H9 (cell line): ENCODE measurements around the gene DUSP6. TPM values are rescaled to one million over a fixed set of nuclear protein-coding genes. Genes with fewer than 3 reads are reported as not detected.

ENCODE experiments used
- DNase-seq: peaks from one replicate; pipeline ENCODE4 v3.0.0-alpha.2; 2017
- H2AFZ ChIP-seq: one replicate; pipeline ENCODE4 v1.6.1; 2013; ENCODE audit warnings: mild to moderate bottlenecking, low read length, control low read depth, moderate library complexity
- H2AK5ac ChIP-seq: 2 replicates; pipeline ENCODE4 v1.6.1; 2013; ENCODE audit warnings: low read length, control low read depth, mixed read lengths; ENCODE audit not compliant: insufficient read length
- H2BK120ac ChIP-seq: one replicate; pipeline ENCODE4 v1.6.1; 2013; ENCODE audit warnings: low read depth, mild to moderate bottlenecking, low read length, control low read depth, inconsistent platforms; ENCODE audit not compliant: poor library complexity, severe bottlenecking
- H2BK12ac ChIP-seq: 2 replicates; pipeline ENCODE4 v1.6.1; 2013; ENCODE audit warnings: low read length, control low read depth, mixed read lengths, low read depth; ENCODE audit not compliant: insufficient read length
- H2BK15ac ChIP-seq: 2 replicates; pipeline ENCODE4 v1.6.1; 2013; ENCODE audit warnings: low read depth, low read length, control low read depth
- H2BK20ac ChIP-seq: one replicate; pipeline ENCODE4 v1.6.1; 2013; ENCODE audit warnings: low read depth, mild to moderate bottlenecking, low read length, control low read depth, inconsistent platforms; ENCODE audit not compliant: poor library complexity, severe bottlenecking
- H2BK5ac ChIP-seq: 2 replicates; pipeline ENCODE4 v1.6.1; 2013; ENCODE audit warnings: low read length, control low read depth, mixed read lengths; ENCODE audit not compliant: insufficient read length
- H3K14ac ChIP-seq: 2 replicates; pipeline ENCODE4 v1.6.1; 2013; ENCODE audit warnings: low read length, control low read depth; ENCODE audit not compliant: insufficient read depth
- H3K18ac ChIP-seq: 2 replicates; pipeline ENCODE4 v1.6.1; 2013; ENCODE audit warnings: low read depth, mild to moderate bottlenecking, mixed read lengths, low read length, control low read depth; ENCODE audit not compliant: insufficient read length
- H3K23ac ChIP-seq: 2 replicates; pipeline ENCODE4 v1.6.1; 2013; ENCODE audit warnings: low read length, control low read depth, mixed read lengths, low read depth; ENCODE audit not compliant: insufficient read length
- H3K23me2 ChIP-seq: 2 replicates; pipeline ENCODE4 v1.6.1; 2013; ENCODE audit warnings: low read depth, mild to moderate bottlenecking, mixed read lengths, low read length, control low read depth; ENCODE audit not compliant: insufficient read length, poor library complexity, severe bottlenecking
- H3K27ac ChIP-seq: 2 replicates; pipeline ENCODE4 v1.5.1; 2013; ENCODE audit warnings: low read length, control low read depth, mixed read lengths, low read depth; ENCODE audit not compliant: insufficient read length
- H3K27me3 ChIP-seq: 2 replicates; pipeline ENCODE4 v1.6.1; 2013; ENCODE audit warnings: low read length, control low read depth, inconsistent platforms; ENCODE audit not compliant: insufficient read depth
- H3K4ac ChIP-seq: 2 replicates; pipeline ENCODE4 v1.6.1; 2013; ENCODE audit warnings: low read depth, mild to moderate bottlenecking, control low read depth, inconsistent platforms, low read length, moderate library complexity
- H3K4me1 ChIP-seq: 2 replicates; pipeline ENCODE4 v1.6.1; 2013; ENCODE audit warnings: low read length, control low read depth, inconsistent platforms; ENCODE audit not compliant: insufficient read depth
- H3K4me2 ChIP-seq: 2 replicates; pipeline ENCODE4 v1.6.1; 2013; ENCODE audit warnings: low read length, control low read depth, mixed read lengths; ENCODE audit not compliant: insufficient read length, insufficient read depth
- H3K56ac ChIP-seq: 2 replicates; pipeline ENCODE4 v1.6.1; 2013; ENCODE audit warnings: low read depth, mild to moderate bottlenecking, mixed read lengths, low read length, control low read depth; ENCODE audit not compliant: insufficient read length
- H3K79me1 ChIP-seq: 2 replicates; pipeline ENCODE4 v1.6.1; 2013; ENCODE audit warnings: low read depth, mild to moderate bottlenecking, moderate library complexity, low read length, control low read depth, inconsistent platforms; ENCODE audit not compliant: insufficient read depth, poor library complexity, severe bottlenecking
- H3K79me2 ChIP-seq: 2 replicates; pipeline ENCODE4 v1.6.1; 2013; ENCODE audit warnings: low read length, control low read depth, inconsistent platforms; ENCODE audit not compliant: insufficient read depth
- H3K9ac ChIP-seq: 2 replicates; pipeline ENCODE4 v1.6.1; 2013; ENCODE audit warnings: low read length, control low read depth, mixed read lengths; ENCODE audit not compliant: insufficient read length; ENCODE audit errors: extremely low read depth
- H3K9me3 ChIP-seq: one replicate; pipeline ENCODE4 v1.6.1; 2013; ENCODE audit warnings: low read depth, low read length, inconsistent platforms; ENCODE audit not compliant: control insufficient read depth
- H3T11ph ChIP-seq: one replicate; pipeline ENCODE4 v1.6.1; 2013; ENCODE audit warnings: mild to moderate bottlenecking, low read length, control low read depth, inconsistent platforms
- H4K20me1 ChIP-seq: one replicate; pipeline ENCODE4 v1.6.1; 2013; ENCODE audit not compliant: control insufficient read depth, insufficient read length, insufficient read depth
- H4K5ac ChIP-seq: 2 replicates; pipeline ENCODE4 v1.6.1; 2013; ENCODE audit warnings: low read depth, mild to moderate bottlenecking, mixed read lengths, low read length, control low read depth; ENCODE audit not compliant: insufficient read length
- H4K8ac ChIP-seq: replicated peaks from 2 replicates; pipeline ENCODE4 v1.6.1; 2013; ENCODE audit warnings: low read length, control low read depth, mixed read lengths, low read depth; ENCODE audit not compliant: insufficient read length
- H4K91ac ChIP-seq: 2 replicates; pipeline ENCODE4 v1.6.1; 2013; ENCODE audit warnings: low read depth, mild to moderate bottlenecking, moderate library complexity, mixed read lengths, low read length, control low read depth; ENCODE audit not compliant: insufficient read length
- H3K27ac Mint-ChIP-seq, 3 experiments: 2 replicates in 2 of 3; 3 replicates in 1 of 3; pipeline ENCODE4 v1.8.0; 2020 to 2021; ENCODE audit warnings: mixed read lengths in 3 of 3, mild to moderate bottlenecking in 1 of 3, moderate library complexity in 1 of 3
- H3K27me3 Mint-ChIP-seq: 2 replicates; pipeline ENCODE4 v1.8.0; 2021; ENCODE audit warnings: low read depth, mild to moderate bottlenecking, moderate library complexity, mixed read lengths
- H3K36me3 Mint-ChIP-seq, 3 experiments: 2 replicates in 2 of 3; 3 replicates in 1 of 3; pipeline ENCODE4 v1.8.0; 2020 to 2021; ENCODE audit warnings: low read depth in 3 of 3, mixed read lengths in 3 of 3; ENCODE audit not compliant: insufficient read depth in 1 of 3
- H3K4me1 Mint-ChIP-seq, 2 experiments: 2 replicates each; pipeline ENCODE4 v1.8.0; 2020; ENCODE audit warnings: mixed read lengths in 2 of 2
- H3K4me3 Mint-ChIP-seq, 2 experiments: 2 replicates in 1 of 2; 3 replicates in 1 of 2; pipeline ENCODE4 v1.8.0; 2020 to 2021; ENCODE audit warnings: mild to moderate bottlenecking in 2 of 2, mixed read lengths in 2 of 2, moderate library complexity in 1 of 2
- H3K9me3 Mint-ChIP-seq, 2 experiments: 2 replicates in 1 of 2; 3 replicates in 1 of 2; pipeline ENCODE4 v1.8.0; 2020; ENCODE audit warnings: mild to moderate bottlenecking in 2 of 2, mixed read lengths in 2 of 2, moderate library complexity in 1 of 2
- WGBS: extraction: QIAGEN DNeasy Blood & Tissue Kit; methylation state at CpG from one replicate; pipeline ENCODE4 v1.1.7; 2013; ENCODE audit warnings: missing lambda C conversion rate, low lambda C conversion rate, mixed read lengths; ENCODE audit not compliant: insufficient read length; ENCODE audit errors: extremely low coverage; 5-methylcytosine and 5-hydroxymethylcytosine counted together
- total RNA-seq: library from RNA; stranded (reverse); gene quantifications from 2 replicates; pipeline ENCODE4 v1.2.1, GENCODE V29; 2021
- TF ChIP-seq, protein P1 (sequence below): fragments of 200-600 bp; sonication (generic); conservative IDR thresholded peaks from 3 replicates; pipeline ENCODE4 v1.8.0; 2021; ENCODE audit warnings: antibody characterized with exemption, mild to moderate bottlenecking

The DUSP6 gene
- total RNA-seq, 1 experiment from 2014 or later: 35.3 TPM

DNA sequence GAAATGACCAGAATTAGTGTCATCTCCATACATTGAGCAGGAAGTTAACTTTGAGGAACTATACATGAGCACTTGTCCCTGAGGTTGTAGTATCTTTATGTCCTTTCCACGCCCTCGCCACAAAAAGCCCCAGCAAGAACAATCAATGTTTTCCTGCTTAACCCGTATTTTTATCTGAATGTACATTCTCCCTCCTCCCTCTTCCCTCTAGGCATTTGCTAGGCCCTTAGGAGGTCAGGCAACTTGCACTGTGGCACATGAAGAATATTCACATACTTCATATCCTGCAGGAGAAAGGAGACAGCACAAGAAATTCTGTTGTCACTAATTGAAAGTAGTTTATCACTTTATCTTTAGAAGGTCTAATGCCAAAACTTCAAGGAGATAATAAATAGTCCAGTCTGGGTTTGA lies 18.1 kb upstream of the DUSP6 start:
- H3K27ac ChIP-seq: no peak overlapping the region
- H3K4me1 Mint-ChIP-seq: peaks cover 17 to 19% of the 10 kb centered on the region in 2 experiments

More for the DNA sequence above, 18.1 kb upstream of the DUSP6 start:
- WGBS: no CpG with 5 or more reads among the region's 3 CpGs
- H2BK5ac ChIP-seq: no peak overlapping the region
- no peak overlapping the region for H2AK5ac ChIP-seq
- no peak overlapping the region for H2BK15ac ChIP-seq
- H3K27ac Mint-ChIP-seq: no peak overlapping the region; a peak in 1 of 7 replicates
- H3T11ph ChIP-seq: no peak overlapping the region
- no peak overlapping the region for H3K9ac ChIP-seq
- H2BK12ac ChIP-seq: no peak overlapping the region
- no peak overlapping the region for H4K5ac ChIP-seq
- no peaks in the 10 kb centered on the region; a peak in 1 of 5 replicates for H3K9me3 Mint-ChIP-seq
- H3K4me1 ChIP-seq: peaks cover 7% of the 10 kb centered on the region; the same call in 1 of the 2 replicates
- no peaks in the 10 kb centered on the region for H3K36me3 Mint-ChIP-seq
- H4K8ac ChIP-seq: no peak overlapping the region
- H3K27me3 ChIP-seq: no peaks in the 10 kb centered on the region
- no peak overlapping the region for H3K14ac ChIP-seq
- H3K79me1 ChIP-seq: no peaks in the 10 kb centered on the region
- no peak for DNase-seq
- H3K79me2 ChIP-seq: no peaks in the 10 kb centered on the region
- H3K18ac ChIP-seq: no peak overlapping the region
- H3K23ac ChIP-seq: no peak overlapping the region
- no peaks in the 10 kb centered on the region for H4K20me1 ChIP-seq
- H3K56ac ChIP-seq: no peak overlapping the region
- TF ChIP-seq, protein P1, sequence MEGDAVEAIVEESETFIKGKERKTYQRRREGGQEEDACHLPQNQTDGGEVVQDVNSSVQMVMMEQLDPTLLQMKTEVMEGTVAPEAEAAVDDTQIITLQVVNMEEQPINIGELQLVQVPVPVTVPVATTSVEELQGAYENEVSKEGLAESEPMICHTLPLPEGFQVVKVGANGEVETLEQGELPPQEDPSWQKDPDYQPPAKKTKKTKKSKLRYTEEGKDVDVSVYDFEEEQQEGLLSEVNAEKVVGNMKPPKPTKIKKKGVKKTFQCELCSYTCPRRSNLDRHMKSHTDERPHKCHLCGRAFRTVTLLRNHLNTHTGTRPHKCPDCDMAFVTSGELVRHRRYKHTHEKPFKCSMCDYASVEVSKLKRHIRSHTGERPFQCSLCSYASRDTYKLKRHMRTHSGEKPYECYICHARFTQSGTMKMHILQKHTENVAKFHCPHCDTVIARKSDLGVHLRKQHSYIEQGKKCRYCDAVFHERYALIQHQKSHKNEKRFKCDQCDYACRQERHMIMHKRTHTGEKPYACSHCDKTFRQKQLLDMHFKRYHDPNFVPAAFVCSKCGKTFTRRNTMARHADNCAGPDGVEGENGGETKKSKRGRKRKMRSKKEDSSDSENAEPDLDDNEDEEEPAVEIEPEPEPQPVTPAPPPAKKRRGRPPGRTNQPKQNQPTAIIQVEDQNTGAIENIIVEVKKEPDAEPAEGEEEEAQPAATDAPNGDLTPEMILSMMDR: no peak
- no peaks in the 10 kb centered on the region for H3K9me3 ChIP-seq
- H3K4me2 ChIP-seq: no peak overlapping the region
- no peak overlapping the region for H4K91ac ChIP-seq
- H2AFZ ChIP-seq: no peak overlapping the region
- no peak overlapping the region for H3K4me3 Mint-ChIP-seq
- H3K23me2 ChIP-seq: no peaks in the 10 kb centered on the region
- H2BK20ac ChIP-seq: no peak overlapping the region
- peaks cover 8% of the 10 kb centered on the region for H3K27me3 Mint-ChIP-seq
- no peak overlapping the region for H3K4ac ChIP-seq
- H2BK120ac ChIP-seq: no peak overlapping the region
